SK-N-SH (cell line): ENCODE measurements around the gene PEAK1.

ENCODE experiments used
- EP300 ChIP-seq, 2 experiments: IDR thresholded peaks; 2 replicates each; pipeline versions ENCODE4 v1.4.0 to v1.6.1; 2012; ENCODE audit warnings: borderline replicate concordance in 1 of 2, low read depth in 1 of 2, low read length in 1 of 2
- TF ChIP-seq, protein P1 (sequence below): fragments of 200-600 bp; sonication (generic); IDR thresholded peaks from 2 replicates; pipeline ENCODE4 v1.6.1; 2017; ENCODE audit warnings: antibody characterized with exemption, mild to moderate bottlenecking, moderate library complexity

DNA sequence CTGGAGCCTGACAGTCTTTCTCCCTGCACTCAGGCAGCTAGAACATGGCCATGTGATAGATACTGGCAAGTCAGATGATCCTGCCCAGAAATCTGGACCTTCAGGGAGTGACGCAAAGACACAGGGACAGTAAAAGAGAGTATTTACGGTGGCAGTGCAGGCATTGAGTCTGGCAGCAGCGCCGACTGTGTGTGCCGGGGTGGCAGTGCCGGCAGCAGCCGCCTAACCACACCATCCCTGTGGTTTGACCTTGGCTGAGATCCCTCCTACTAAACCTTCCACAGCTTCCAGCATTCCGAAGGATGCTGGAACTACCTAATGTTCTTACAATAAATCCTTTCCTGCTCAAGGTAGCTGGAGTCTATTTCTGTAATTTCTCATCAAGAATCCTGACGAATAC lies 344.4 kb downstream of the PEAK1 start:
- TF ChIP-seq, protein P1, sequence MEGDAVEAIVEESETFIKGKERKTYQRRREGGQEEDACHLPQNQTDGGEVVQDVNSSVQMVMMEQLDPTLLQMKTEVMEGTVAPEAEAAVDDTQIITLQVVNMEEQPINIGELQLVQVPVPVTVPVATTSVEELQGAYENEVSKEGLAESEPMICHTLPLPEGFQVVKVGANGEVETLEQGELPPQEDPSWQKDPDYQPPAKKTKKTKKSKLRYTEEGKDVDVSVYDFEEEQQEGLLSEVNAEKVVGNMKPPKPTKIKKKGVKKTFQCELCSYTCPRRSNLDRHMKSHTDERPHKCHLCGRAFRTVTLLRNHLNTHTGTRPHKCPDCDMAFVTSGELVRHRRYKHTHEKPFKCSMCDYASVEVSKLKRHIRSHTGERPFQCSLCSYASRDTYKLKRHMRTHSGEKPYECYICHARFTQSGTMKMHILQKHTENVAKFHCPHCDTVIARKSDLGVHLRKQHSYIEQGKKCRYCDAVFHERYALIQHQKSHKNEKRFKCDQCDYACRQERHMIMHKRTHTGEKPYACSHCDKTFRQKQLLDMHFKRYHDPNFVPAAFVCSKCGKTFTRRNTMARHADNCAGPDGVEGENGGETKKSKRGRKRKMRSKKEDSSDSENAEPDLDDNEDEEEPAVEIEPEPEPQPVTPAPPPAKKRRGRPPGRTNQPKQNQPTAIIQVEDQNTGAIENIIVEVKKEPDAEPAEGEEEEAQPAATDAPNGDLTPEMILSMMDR: no peak
- no peak for TF ChIP-seq EP300 (IDR thresholded peaks at IDR 0.05; ENCODE audit: borderline replicate concordance in 1 of 2, low read depth in 1 of 2, low read length in 1 of 2)
